Glutamatergic neuron (in vitro differentiated cells): ENCODE results near the gene ZC2HC1B. TPM values are rescaled to one million over a fixed set of nuclear protein-coding genes. Genes with fewer than 3 reads are reported as not detected.

ENCODE experiments used
- DNase-seq: peaks from one replicate; pipeline ENCODE4 v3.0.0; 2022
- H3K27ac Mint-ChIP-seq: one replicate; pipeline ENCODE4 v1.8.0; 2020; ENCODE audit warnings: mild to moderate bottlenecking, mixed read lengths, inconsistent platforms; ENCODE audit not compliant: unreplicated experiment
- H3K27me3 Mint-ChIP-seq: one replicate; pipeline ENCODE4 v1.8.0; 2020; ENCODE audit warnings: mild to moderate bottlenecking, moderate library complexity, mixed read lengths, inconsistent platforms; ENCODE audit not compliant: unreplicated experiment
- H3K36me3 Mint-ChIP-seq: one replicate; pipeline ENCODE4 v1.8.0; 2020; ENCODE audit warnings: mild to moderate bottlenecking, mixed read lengths, inconsistent platforms; ENCODE audit not compliant: unreplicated experiment
- H3K4me1 Mint-ChIP-seq: one replicate; pipeline ENCODE4 v1.8.0; 2020; ENCODE audit warnings: mild to moderate bottlenecking, low read depth, mixed read lengths, inconsistent platforms; ENCODE audit not compliant: unreplicated experiment
- H3K4me3 Mint-ChIP-seq: one replicate; pipeline ENCODE4 v1.8.0; 2020; ENCODE audit warnings: mild to moderate bottlenecking, mixed read lengths, inconsistent platforms; ENCODE audit not compliant: unreplicated experiment
- H3K9me3 Mint-ChIP-seq: one replicate; pipeline ENCODE4 v1.8.0; 2020; ENCODE audit warnings: mild to moderate bottlenecking, moderate library complexity, mixed read lengths, inconsistent platforms; ENCODE audit not compliant: unreplicated experiment
- CTCF ChIP-seq: fragments of 200-600 bp; sonication (generic); IDR thresholded peaks from one replicate; pipeline ENCODE4 v1.5.0; 2021; ENCODE audit not compliant: partially characterized antibody, unreplicated experiment
- total RNA-seq: library from RNA; stranded (reverse); fragmentation: NEBNext Ultra II Directional; extraction: Animal tissue kit (Norgen Biotek cat#: 25700); gene quantifications from one replicate; pipeline ENCODE4 v1.2.1, GENCODE V29; 2021; ENCODE audit not compliant: unreplicated experiment

Gene ZC2HC1B
- total RNA-seq, 1 donor from 2014 or later: not detected

GRCh38 chr6:143959927-143960326, 95.7 kb downstream of the ZC2HC1B start:
- H3K4me3 Mint-ChIP-seq: no peak overlapping the region
- no peaks in the 10 kb centered on the region for H3K36me3 Mint-ChIP-seq
- peaks cover 2% of the 10 kb centered on the region for H3K9me3 Mint-ChIP-seq
- no peak for TF ChIP-seq CTCF
- peaks cover 12% of the 10 kb centered on the region for H3K4me1 Mint-ChIP-seq
- H3K27ac Mint-ChIP-seq: no peak overlapping the region
- peaks cover 17% of the 10 kb centered on the region for H3K27me3 Mint-ChIP-seq
- DNase-seq: no peak

GRCh38 chr6:143961066-143961465, 96.8 kb downstream of the ZC2HC1B start:
- TF ChIP-seq CTCF: no peak
- Mint-ChIP-seq H3K27ac (no peak overlapping the region), H3K4me1 (peaks cover 12% of the 10 kb centered on the region), H3K36me3 (no peaks in the 10 kb centered on the region), H3K27me3 (peaks cover 24% of the 10 kb centered on the region), H3K9me3 (peaks cover 4% of the 10 kb centered on the region), H3K4me3 (no peak overlapping the region)
- DNase-seq: no peak

GRCh38 chr6:143961886-143962878, 97.9 kb downstream of the ZC2HC1B start:
- peaks cover 12% of the 10 kb centered on the region for H3K4me1 Mint-ChIP-seq
- TF ChIP-seq CTCF: peak; percentile 68
- no peak for DNase-seq
- H3K36me3 Mint-ChIP-seq: no peaks in the 10 kb centered on the region
- no peak overlapping the region for H3K27ac Mint-ChIP-seq
- H3K9me3 Mint-ChIP-seq: peaks cover 4% of the 10 kb centered on the region
- no peak overlapping the region for H3K4me3 Mint-ChIP-seq
- H3K27me3 Mint-ChIP-seq: peaks cover 24% of the 10 kb centered on the region

GRCh38 chr6:143963158-143963919, 99.1 kb downstream of the ZC2HC1B start:
- TF ChIP-seq CTCF: no peak
- no peak for DNase-seq
- peaks cover 4% of the 10 kb centered on the region for H3K9me3 Mint-ChIP-seq
- no peak overlapping the region for H3K4me3 Mint-ChIP-seq
- H3K27ac Mint-ChIP-seq: no peak overlapping the region
- peaks cover 12% of the 10 kb centered on the region for H3K4me1 Mint-ChIP-seq
- peaks cover 20% of the 10 kb centered on the region for H3K27me3 Mint-ChIP-seq
- no peaks in the 10 kb centered on the region for H3K36me3 Mint-ChIP-seq
